Hepatocyte (in vitro differentiated cells): Measurements from ENCODE around the gene DPYD. TPM values are rescaled to one million over a fixed set of nuclear protein-coding genes. Genes with fewer than 3 reads are reported as not detected.

Experiments used
- DNase-seq: peaks from one replicate; pipeline ENCODE4 v3.0.0-alpha.2; 2016; ENCODE audit warnings: low spot score
- H2AFZ ChIP-seq: fragments of 200-600 bp; sonication (generic); 2 replicates; pipeline ENCODE4 v1.6.0; 2016; ENCODE audit warnings: antibody characterized with exemption, mild to moderate bottlenecking
- H3K27ac ChIP-seq: fragments of 200-600 bp; sonication (generic); 2 replicates; pipeline ENCODE4 v1.5.1; 2016; ENCODE audit warnings: mild to moderate bottlenecking
- H3K27me3 ChIP-seq: fragments of 200-600 bp; sonication (generic); 2 replicates; pipeline ENCODE4 v1.6.1; 2016
- H3K36me3 ChIP-seq: fragments of 200-600 bp; sonication (generic); replicated peaks from 2 replicates; pipeline ENCODE4 v1.5.1; 2016; ENCODE audit warnings: low read depth; ENCODE audit not compliant: insufficient read depth
- H3K4me1 ChIP-seq: fragments of 200-600 bp; sonication (generic); 2 replicates; pipeline ENCODE4 v1.5.1; 2016; ENCODE audit warnings: mild to moderate bottlenecking, moderate library complexity; ENCODE audit not compliant: insufficient read depth
- H3K4me2 ChIP-seq: fragments of 200-600 bp; sonication (generic); 2 replicates; pipeline ENCODE4 v1.6.0; 2016
- H3K4me3 ChIP-seq: fragments of 200-600 bp; sonication (generic); 2 replicates; pipeline ENCODE4 v1.5.1; 2016; ENCODE audit warnings: mild to moderate bottlenecking
- H3K79me2 ChIP-seq: fragments of 200-600 bp; sonication (generic); 2 replicates; pipeline ENCODE4 v1.6.0; 2017; ENCODE audit warnings: mild to moderate bottlenecking
- H3K9me2 ChIP-seq: fragments of 200-600 bp; sonication (generic); replicated peaks from 2 replicates; pipeline ENCODE4 v1.6.0; 2017; ENCODE audit warnings: mild to moderate bottlenecking; ENCODE audit not compliant: insufficient read depth
- H3K9me3 ChIP-seq: fragments of 200-600 bp; sonication (generic); 2 replicates; pipeline ENCODE4 v1.5.1; 2016; ENCODE audit warnings: low read depth, mild to moderate bottlenecking
- H4K20me1 ChIP-seq: fragments of 200-600 bp; sonication (generic); 2 replicates; pipeline ENCODE4 v1.6.0; 2016; ENCODE audit warnings: mild to moderate bottlenecking; ENCODE audit not compliant: insufficient read depth, poor library complexity, severe bottlenecking
- CTCF ChIP-seq: fragments of 200-600 bp; sonication (generic); IDR thresholded peaks from 2 replicates; pipeline ENCODE4 v1.5.1; 2016; ENCODE audit warnings: antibody characterized with exemption, mild to moderate bottlenecking; ENCODE audit not compliant: poor library complexity
- EZH2 ChIP-seq: fragments of 200-600 bp; sonication (generic); IDR thresholded peaks from 2 replicates; pipeline ENCODE4 v1.6.1; 2016; ENCODE audit warnings: antibody characterized with exemption, mild to moderate bottlenecking, borderline replicate concordance
- EZH2phosphoT487 ChIP-seq: fragments of 200-600 bp; sonication (generic); IDR thresholded peaks from one replicate; pipeline ENCODE4 v1.6.1; 2018; ENCODE audit warnings: antibody characterized with exemption, mild to moderate bottlenecking, low read depth, moderate library complexity; ENCODE audit not compliant: unreplicated experiment, severe bottlenecking
- WGBS: methylation state at CpG from one replicate; pipeline ENCODE4 v1.1.6; 2016; ENCODE audit warnings: low lambda C conversion rate; ENCODE audit errors: missing lambda C conversion rate; 5-methylcytosine and 5-hydroxymethylcytosine counted together
- polyA plus RNA-seq: library from polyadenylated mRNA; unstranded; fragments of >200 nt; fragmentation: Nextera tagmentation; extraction: Ambion mirVana; gene quantifications from 2 replicates; pipeline ENCODE4 v1.2.1, GENCODE V29; 2016
- total RNA-seq: library from RNA; depleted of rRNA; stranded (reverse); fragments of >200 nt; gene quantifications from 2 replicates; pipeline ENCODE4 v1.2.3, GENCODE V29; 2014

The DPYD gene
- total and polyA plus RNA-seq, 2 experiments from 2014 or later = 7.5 to 21.8 TPM

- no peak for TF ChIP-seq EZH2phosphoT487
- TF ChIP-seq CTCF = no peak
- TF ChIP-seq EZH2 = no peak
- H3K9me2 ChIP-seq = no peaks in the 10 kb centered on the region
Measured at GRCh38 chr1:97464305-97464704, 456.5 kb downstream of the DPYD start.

GRCh38 chr1:97461782-97462181 lies 459.1 kb downstream of the DPYD start:
- TF ChIP-seq EZH2 (no peak), CTCF (no peak), EZH2phosphoT487 (no peak)
- no peak for DNase-seq
- Histone ChIP-seq H3K9me3 (no peaks in the 10 kb centered on the region), H3K4me2 (no peak overlapping the region), H3K27me3 (no peaks in the 10 kb centered on the region), H2AFZ (no peak overlapping the region), H3K4me1 (peaks cover 7% of the 10 kb centered on the region), H3K79me2 (no peaks in the 10 kb centered on the region), H4K20me1 (no peaks in the 10 kb centered on the region), H3K36me3 (no peaks in the 10 kb centered on the region), H3K4me3 (no peak overlapping the region), H3K9me2 (no peaks in the 10 kb centered on the region), H3K27ac (no peak overlapping the region)

More at GRCh38 chr1:97464305-97464704, 456.5 kb downstream of the DPYD start:
- Histone ChIP-seq H3K27me3 (no peaks in the 10 kb centered on the region), H3K9me3 (no peaks in the 10 kb centered on the region), H3K4me1 (peaks cover 7% of the 10 kb centered on the region), H3K27ac (no peak overlapping the region), H3K36me3 (no peaks in the 10 kb centered on the region), H3K4me2 (no peak overlapping the region), H2AFZ (no peak overlapping the region), H3K79me2 (no peaks in the 10 kb centered on the region), H4K20me1 (no peaks in the 10 kb centered on the region), H3K4me3 (no peak overlapping the region)
- DNase-seq = no peak
- WGBS = 82% methylated on average over 5 of the region's 5 CpGs

GRCh38 chr1:97457446-97458089 lies 463.3 kb downstream of the DPYD start:
- no peaks in the 10 kb centered on the region for H4K20me1 ChIP-seq
- no peak overlapping the region for H3K4me2 ChIP-seq
- no peak overlapping the region for H3K27ac ChIP-seq
- no peaks in the 10 kb centered on the region for H3K79me2 ChIP-seq
- H3K4me1 ChIP-seq = no peaks in the 10 kb centered on the region
- no peaks in the 10 kb centered on the region for H3K27me3 ChIP-seq
- H3K36me3 ChIP-seq = no peaks in the 10 kb centered on the region
- 60% methylated on average over 7 of the region's 7 CpGs for WGBS
- H3K9me3 ChIP-seq = no peaks in the 10 kb centered on the region
- DNase-seq = no peak
- no peaks in the 10 kb centered on the region for H3K9me2 ChIP-seq
- H3K4me3 ChIP-seq = no peak overlapping the region
- no peak for TF ChIP-seq CTCF
- TF ChIP-seq EZH2 = no peak
- no peak for TF ChIP-seq EZH2phosphoT487
- H2AFZ ChIP-seq = no peak overlapping the region

- H2AFZ ChIP-seq = no peak overlapping the region
- H3K4me2 ChIP-seq = no peak overlapping the region
- H3K36me3 ChIP-seq = no peaks in the 10 kb centered on the region
- no peaks in the 10 kb centered on the region for H3K27me3 ChIP-seq
- no peaks in the 10 kb centered on the region for H4K20me1 ChIP-seq
- H3K4me3 ChIP-seq = no peak overlapping the region
- WGBS = 92% methylated on average over 2 of the region's 2 CpGs
- TF ChIP-seq EZH2 (no peak), EZH2phosphoT487 (no peak), CTCF (no peak)
- H3K27ac ChIP-seq = no peak overlapping the region
- H3K4me1 ChIP-seq = no peaks in the 10 kb centered on the region
- no peaks in the 10 kb centered on the region for H3K9me3 ChIP-seq
- no peaks in the 10 kb centered on the region for H3K9me2 ChIP-seq
- no peak for DNase-seq
- H3K79me2 ChIP-seq = no peaks in the 10 kb centered on the region
Measured at GRCh38 chr1:97451944-97452343, 468.9 kb downstream of the DPYD start.
